ENCODE data around the gene C2CD4B. TPM values are rescaled to one million over a fixed set of nuclear protein-coding genes. Genes with fewer than 3 reads are reported as not detected.

Gene C2CD4B
- total RNA-seq, 1 donor from 2014 or later: not detected

DNA sequence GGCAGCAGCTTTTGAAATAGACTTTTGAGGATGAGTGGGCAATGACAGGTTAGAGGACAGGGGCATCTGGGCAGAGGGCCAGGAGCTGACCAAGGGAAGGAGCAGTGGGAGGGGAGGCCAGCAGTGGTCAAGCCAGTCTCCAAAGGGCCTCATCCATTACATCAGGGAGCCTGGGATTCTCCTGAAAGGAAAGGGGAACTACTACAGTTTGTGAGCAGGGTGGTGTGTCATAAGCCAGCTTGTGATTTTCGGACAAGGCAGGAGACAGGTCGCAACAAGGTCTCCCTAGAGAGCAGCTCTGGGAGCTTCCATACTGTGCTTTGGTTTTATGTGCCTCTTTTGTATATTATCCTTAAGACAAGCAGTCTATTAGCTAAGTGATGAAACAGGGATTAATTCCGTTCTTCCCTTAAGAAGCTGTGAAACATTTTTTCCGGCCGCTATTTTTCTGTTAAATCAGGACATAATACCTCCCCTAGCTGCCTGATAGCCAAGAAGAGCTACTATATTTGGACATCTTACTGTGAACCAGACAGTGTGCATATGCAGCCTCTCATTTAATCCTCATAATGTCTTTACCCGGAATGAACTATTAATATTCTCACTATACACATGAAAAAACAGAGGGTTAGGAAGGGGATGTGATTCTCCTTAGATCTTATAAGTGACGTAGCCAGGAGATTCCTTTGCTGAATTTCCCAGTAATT is 46.4 kb downstream of the C2CD4B start:
- no peaks in the 10 kb centered on the region for H3F3A ChIP-seq (ENCODE audit: low read depth)
- TF ChIP-seq, protein P1, sequence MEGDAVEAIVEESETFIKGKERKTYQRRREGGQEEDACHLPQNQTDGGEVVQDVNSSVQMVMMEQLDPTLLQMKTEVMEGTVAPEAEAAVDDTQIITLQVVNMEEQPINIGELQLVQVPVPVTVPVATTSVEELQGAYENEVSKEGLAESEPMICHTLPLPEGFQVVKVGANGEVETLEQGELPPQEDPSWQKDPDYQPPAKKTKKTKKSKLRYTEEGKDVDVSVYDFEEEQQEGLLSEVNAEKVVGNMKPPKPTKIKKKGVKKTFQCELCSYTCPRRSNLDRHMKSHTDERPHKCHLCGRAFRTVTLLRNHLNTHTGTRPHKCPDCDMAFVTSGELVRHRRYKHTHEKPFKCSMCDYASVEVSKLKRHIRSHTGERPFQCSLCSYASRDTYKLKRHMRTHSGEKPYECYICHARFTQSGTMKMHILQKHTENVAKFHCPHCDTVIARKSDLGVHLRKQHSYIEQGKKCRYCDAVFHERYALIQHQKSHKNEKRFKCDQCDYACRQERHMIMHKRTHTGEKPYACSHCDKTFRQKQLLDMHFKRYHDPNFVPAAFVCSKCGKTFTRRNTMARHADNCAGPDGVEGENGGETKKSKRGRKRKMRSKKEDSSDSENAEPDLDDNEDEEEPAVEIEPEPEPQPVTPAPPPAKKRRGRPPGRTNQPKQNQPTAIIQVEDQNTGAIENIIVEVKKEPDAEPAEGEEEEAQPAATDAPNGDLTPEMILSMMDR (IDR thresholded peaks at IDR 0.05): no peak
- TF ChIP-seq EZH2phosphoT487 (IDR thresholded peaks at IDR 0.05): no peak
- no peak for TF ChIP-seq EZH2 (IDR thresholded peaks at IDR 0.05)
- no peak overlapping the region for H3K27ac Mint-ChIP-seq
- H4K20me1 ChIP-seq (ENCODE audit: low read depth): no peaks in the 10 kb centered on the region
- no peaks in the 10 kb centered on the region for H3K36me3 ChIP-seq
- H3K4me3 ChIP-seq: no peak overlapping the region
- H3K4me1 ChIP-seq: no peaks in the 10 kb centered on the region
- no peak overlapping the region for H2AFZ ChIP-seq (replicated peaks)
- H3K9me3 ChIP-seq (ENCODE audit: low read depth): no peaks in the 10 kb centered on the region
- no peaks in the 10 kb centered on the region for H3K9me3 Mint-ChIP-seq
- no peak overlapping the region for H3K4me3 Mint-ChIP-seq
- H3K36me3 Mint-ChIP-seq: no peaks in the 10 kb centered on the region
- peaks cover 6% of the 10 kb centered on the region for H3K27me3 Mint-ChIP-seq (ENCODE audit: insufficient read depth, low read depth)
- DNase-seq (ENCODE audit: low spot score): no peak
- no peaks in the 10 kb centered on the region for H3K79me2 ChIP-seq (ENCODE audit: low read depth)
- H3K27me3 ChIP-seq: no peaks in the 10 kb centered on the region
- H3K4me2 ChIP-seq: no peak overlapping the region
- peaks cover 10% of the 10 kb centered on the region for H3K4me1 Mint-ChIP-seq
- no peak overlapping the region for H3K9ac ChIP-seq
- no peak overlapping the region for H3K27ac ChIP-seq

DNA sequence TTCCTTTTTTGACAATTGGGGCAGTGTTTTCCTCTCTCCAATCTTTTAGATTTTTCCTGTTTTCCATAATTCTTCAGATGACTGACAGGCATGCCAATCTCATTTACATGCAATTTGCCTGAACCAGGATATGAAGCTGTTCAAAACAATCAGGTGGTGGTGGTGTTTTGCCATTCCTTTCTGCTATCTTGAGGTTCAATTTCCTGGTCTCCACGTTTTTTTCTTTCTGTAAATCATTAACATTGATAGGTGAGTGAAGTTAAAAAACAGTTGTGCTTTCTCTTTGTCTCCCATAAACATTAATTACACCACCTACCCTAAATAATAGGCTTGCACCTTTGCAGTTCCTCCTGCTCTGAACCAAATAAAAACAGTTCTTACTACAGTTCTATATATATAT is 49.2 kb downstream of the C2CD4B start:
- H3K36me3 ChIP-seq: no peaks in the 10 kb centered on the region
- no peaks in the 10 kb centered on the region for H3K4me1 ChIP-seq
- Mint-ChIP-seq H3K4me1 (peaks cover 12% of the 10 kb centered on the region), H3K4me3 (no peak overlapping the region), H3K27me3 (ENCODE audit: insufficient read depth, low read depth) (peaks cover 8% of the 10 kb centered on the region), H3K9me3 (no peaks in the 10 kb centered on the region), H3K36me3 (no peaks in the 10 kb centered on the region), H3K27ac (no peak overlapping the region)
- TF ChIP-seq EZH2 (IDR thresholded peaks at IDR 0.05) (no peak), EZH2phosphoT487 (IDR thresholded peaks at IDR 0.05) (no peak)
- TF ChIP-seq, protein P1 (IDR thresholded peaks at IDR 0.05): no peak
- no peak overlapping the region for H3K4me3 ChIP-seq
- H2AFZ ChIP-seq (replicated peaks): no peak overlapping the region
- no peaks in the 10 kb centered on the region for H3K9me3 ChIP-seq (ENCODE audit: low read depth)
- H3K4me2 ChIP-seq: no peak overlapping the region
- no peaks in the 10 kb centered on the region for H3K79me2 ChIP-seq (ENCODE audit: low read depth)
- H4K20me1 ChIP-seq (ENCODE audit: low read depth): no peaks in the 10 kb centered on the region
- no peak for DNase-seq (ENCODE audit: low spot score)
- no peaks in the 10 kb centered on the region for H3F3A ChIP-seq (ENCODE audit: low read depth)
- H3K9ac ChIP-seq: no peak overlapping the region
- no peak overlapping the region for H3K27ac ChIP-seq
- no peaks in the 10 kb centered on the region for H3K27me3 ChIP-seq

Other genes starting within 250 kb of the C2CD4B start
- 31.9 and 51.6 TPM in 2 replicates for gene VPS13C, start 104.8 kb downstream of the C2CD4B start, total RNA-seq (ENCODE audit: low replicate concordance)
- not detected in 2 replicates for gene C2CD4A, start 98.3 kb downstream of the C2CD4B start, total RNA-seq (ENCODE audit: low replicate concordance)
- gene TLN2, start 225.3 kb upstream of the C2CD4B start, total RNA-seq (ENCODE audit: low replicate concordance): 11.7 and 15.6 TPM in 2 replicates

All from neural progenitor cell (in vitro differentiated cells).